Germinal center (tissue), 1 donor: ENCODE measurements around the gene ATP8B2.
"Not testable (repeated sequence)": the region's sequence is repeated elsewhere in the genome, so short reads cannot be mapped to it uniquely, and the experiment has no call there.

Experiments
- DNase-seq: peaks from one replicate; pipeline ENCODE4 v3.0.0; 2012; ENCODE audit warnings: mixed read lengths, low spot score

The ATP8B2 gene, protein sequence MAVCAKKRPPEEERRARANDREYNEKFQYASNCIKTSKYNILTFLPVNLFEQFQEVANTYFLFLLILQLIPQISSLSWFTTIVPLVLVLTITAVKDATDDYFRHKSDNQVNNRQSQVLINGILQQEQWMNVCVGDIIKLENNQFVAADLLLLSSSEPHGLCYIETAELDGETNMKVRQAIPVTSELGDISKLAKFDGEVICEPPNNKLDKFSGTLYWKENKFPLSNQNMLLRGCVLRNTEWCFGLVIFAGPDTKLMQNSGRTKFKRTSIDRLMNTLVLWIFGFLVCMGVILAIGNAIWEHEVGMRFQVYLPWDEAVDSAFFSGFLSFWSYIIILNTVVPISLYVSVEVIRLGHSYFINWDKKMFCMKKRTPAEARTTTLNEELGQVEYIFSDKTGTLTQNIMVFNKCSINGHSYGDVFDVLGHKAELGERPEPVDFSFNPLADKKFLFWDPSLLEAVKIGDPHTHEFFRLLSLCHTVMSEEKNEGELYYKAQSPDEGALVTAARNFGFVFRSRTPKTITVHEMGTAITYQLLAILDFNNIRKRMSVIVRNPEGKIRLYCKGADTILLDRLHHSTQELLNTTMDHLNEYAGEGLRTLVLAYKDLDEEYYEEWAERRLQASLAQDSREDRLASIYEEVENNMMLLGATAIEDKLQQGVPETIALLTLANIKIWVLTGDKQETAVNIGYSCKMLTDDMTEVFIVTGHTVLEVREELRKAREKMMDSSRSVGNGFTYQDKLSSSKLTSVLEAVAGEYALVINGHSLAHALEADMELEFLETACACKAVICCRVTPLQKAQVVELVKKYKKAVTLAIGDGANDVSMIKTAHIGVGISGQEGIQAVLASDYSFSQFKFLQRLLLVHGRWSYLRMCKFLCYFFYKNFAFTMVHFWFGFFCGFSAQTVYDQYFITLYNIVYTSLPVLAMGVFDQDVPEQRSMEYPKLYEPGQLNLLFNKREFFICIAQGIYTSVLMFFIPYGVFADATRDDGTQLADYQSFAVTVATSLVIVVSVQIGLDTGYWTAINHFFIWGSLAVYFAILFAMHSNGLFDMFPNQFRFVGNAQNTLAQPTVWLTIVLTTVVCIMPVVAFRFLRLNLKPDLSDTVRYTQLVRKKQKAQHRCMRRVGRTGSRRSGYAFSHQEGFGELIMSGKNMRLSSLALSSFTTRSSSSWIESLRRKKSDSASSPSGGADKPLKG

DNA sequence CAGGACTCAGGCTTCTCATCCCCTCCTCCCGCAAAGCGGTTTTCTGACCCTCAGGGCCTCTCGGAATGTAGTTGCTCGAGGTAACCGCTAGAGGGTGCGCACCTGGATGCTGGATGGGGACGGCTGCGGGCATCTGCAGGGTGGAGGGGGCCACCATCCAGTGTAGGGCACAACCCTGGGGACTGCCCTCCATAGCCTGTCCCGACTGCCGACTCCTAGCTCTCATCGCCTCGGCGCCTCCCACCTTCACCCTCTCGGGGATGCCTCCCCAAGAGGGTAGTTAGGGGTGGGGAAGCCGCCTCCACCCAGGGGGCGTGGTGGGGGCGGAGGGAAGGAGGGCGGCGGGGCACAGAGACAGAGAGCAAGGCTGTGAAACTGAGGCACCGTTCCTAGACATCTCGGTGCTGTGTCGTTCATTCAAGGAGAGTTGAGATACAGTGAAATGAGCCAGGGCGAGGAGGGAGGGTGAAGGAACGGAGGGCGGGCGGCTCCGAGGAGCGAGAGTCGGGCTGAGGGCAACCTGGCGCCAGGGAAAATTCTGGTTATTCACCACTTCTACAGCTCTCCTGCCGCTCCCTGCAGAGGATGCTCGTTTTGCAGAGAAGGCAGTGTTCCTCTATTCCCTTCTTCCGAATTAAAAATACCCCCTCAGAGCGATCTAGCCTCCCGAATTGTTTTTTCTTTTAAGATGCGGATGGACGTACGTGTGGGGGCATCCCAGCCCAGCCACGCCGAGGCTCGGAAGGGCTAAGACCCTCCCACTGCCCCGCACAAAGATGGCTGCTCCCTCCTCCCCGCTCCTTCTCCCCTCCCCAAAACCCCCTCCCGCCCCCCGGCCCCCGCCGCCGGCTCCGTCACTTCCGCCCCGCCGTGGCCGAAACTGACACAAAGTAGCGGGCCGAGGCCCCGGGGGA lies at the start of gene ATP8B2:
Gene ATP8B2 (plus strand): TSS at position 857 of the 914 bp plus-strand sequence. CDS start 2,617 bp downstream, outside the sequence.
- DNase-seq = peak; percentile 88

GRCh38 chr1:154276797-154277196 lies 48.5 kb upstream of the ATP8B2 start:
- no peak for DNase-seq

DNA sequence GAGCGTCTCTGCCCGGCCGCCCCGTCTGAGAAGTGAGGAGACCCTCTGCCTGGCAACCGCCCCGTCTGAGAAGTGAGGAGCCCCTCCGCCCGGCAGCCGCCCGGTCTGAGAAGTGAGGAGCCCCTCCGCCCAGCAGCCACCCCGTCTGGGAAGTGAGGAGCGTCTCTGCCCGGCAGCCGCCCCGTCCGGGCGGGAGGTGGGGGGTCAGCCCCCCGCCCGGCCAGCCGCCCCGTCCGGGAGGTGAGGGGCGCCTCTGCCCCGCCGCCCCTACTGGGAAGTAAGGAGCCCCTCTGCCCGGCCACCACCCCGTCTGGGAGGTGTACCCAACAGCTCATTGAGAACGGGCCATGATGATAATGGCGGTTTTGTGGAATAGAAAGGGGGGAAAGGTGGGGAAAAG lies 37.7 kb upstream of the ATP8B2 start:
- not testable (repeated sequence) for DNase-seq

- DNase-seq = no peak
Observed at GRCh38 chr1:154288661-154289060, 36.7 kb upstream of the ATP8B2 start.

GRCh38 chr1:154290921-154291320 lies 34.4 kb upstream of the ATP8B2 start:
- no peak for DNase-seq

GRCh38 chr1:154295408-154296235 lies 29.7 kb upstream of the ATP8B2 start:
- DNase-seq = no peak

- no peak for DNase-seq
Observed at GRCh38 chr1:154301582-154301981, 23.7 kb upstream of the ATP8B2 start.

- DNase-seq = no peak
Observed at GRCh38 chr1:154304664-154305337, 20.5 kb upstream of the ATP8B2 start.

DNA sequence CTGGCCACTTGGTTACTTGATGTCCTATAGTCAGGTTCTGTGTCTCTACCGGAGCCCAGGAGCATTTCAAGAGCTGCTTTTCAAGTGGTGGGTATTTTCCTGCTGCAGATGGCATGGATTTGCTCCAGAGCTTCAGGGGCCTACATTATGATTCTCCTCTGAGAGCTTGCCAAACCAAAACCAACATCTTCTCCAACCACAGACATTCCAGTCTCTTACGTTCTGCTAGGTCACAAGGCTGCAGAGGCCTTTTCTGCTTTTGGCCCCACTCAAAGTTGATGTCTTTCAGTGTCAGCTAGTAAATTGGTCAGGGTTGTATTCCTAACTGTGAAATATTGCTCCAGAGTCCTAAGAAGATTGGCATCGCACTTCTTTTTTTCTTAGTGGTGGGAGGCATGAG lies 19.2 kb upstream of the ATP8B2 start:
- no peak for DNase-seq

GRCh38 chr1:154307670-154308270 lies 17.6 kb upstream of the ATP8B2 start:
- not testable (repeated sequence) for DNase-seq

DNA sequence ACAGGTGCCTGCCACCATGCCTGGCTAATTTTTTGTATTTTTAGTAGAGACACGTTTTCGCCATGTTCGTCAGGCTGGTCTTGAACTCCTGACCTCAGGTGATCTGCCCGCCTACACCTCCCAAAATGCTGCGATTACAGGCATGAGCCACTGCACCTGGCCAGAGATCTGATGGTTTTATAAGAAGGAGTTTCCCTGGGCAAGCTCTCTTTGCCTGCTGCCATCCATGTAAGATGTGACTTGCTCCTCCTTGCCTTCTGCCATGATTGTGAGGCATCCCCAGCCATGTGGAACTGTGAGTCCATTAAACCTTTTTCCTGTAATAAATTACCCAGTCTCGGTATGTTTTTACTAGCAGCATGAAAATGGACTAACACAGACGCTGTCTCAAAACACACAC lies 16.2 kb upstream of the ATP8B2 start:
- DNase-seq = not testable (repeated sequence)

DNA sequence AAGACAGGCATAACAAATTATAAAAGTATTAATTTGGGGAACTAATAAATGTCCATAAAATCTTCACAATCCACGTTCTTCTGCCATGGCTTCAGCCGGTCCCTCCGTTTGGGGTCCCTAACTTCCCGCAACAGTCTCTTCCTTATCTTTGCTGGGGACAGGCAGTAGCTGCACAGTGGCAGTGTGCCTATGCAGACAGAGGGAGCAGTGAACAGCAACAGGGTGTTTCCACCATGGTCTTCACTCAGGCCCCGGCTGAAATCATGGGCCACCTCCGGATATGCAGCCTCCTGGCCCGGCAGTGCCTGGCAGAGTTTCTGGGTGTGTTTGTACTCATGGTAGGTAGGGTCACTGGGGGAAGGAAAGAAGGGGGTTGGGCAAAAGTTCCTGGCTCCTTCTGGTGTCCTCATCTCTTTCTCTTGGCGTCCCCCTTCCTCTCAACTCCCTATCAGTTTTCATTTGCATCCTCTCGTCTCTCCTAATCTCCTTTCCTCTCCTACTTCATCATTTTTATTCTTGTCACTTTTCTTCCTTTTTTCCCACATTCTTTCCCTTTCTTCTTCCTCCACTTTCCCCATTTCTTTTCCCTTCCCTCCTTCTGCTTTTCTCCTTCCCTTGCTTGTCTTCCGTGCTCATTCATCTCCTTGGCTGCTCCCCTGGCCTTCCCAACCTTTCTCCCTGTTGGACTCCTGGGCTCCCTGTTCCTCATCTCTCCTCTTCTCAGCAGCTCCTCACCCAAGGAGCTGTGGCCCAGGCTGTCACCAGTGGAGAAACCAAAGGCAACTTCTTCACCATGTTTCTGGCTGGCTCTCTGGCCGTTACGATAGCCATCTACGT lies 12.9 kb upstream of the ATP8B2 start:
- DNase-seq = not testable (repeated sequence)

DNA sequence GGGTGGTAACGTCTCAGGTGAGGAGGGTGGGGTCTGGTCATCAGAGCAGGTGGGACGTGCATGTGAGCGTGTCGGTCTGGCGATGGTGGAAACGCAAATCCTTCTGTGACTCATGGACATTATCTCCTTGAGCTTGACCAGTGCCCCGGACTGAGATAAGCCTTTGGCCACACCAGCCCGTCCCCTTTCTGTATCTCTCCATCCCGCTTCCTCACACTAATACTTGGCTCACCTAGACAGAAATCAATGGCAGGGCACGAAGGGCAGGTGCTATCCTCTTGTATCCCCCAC lies 12.3 kb upstream of the ATP8B2 start:
- DNase-seq = no peak

- not testable (repeated sequence) for DNase-seq
Observed at GRCh38 chr1:154314226-154314625, 11.1 kb upstream of the ATP8B2 start.

DNA sequence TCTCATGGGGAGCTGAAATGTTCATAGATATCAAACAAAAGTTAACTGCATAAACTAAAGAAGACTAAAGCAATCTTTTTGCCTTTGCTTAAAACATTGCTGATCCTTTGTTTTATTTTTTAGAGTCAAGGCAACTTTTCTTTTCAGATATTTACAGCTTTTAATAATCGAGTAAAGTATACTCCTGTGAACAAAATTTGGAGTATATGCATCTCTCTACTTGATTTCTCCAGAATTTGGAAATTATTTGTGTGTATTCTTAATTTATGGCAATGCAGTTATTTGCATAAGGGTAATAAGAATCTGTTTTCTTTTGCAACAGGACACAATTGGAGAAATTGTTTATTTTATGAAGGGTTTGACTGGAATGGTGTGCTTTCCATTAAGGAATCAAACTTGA lies 8.6 kb upstream of the ATP8B2 start:
- no peak for DNase-seq

- no peak for DNase-seq
Observed at GRCh38 chr1:154318386-154318785, 6.9 kb upstream of the ATP8B2 start.

DNA sequence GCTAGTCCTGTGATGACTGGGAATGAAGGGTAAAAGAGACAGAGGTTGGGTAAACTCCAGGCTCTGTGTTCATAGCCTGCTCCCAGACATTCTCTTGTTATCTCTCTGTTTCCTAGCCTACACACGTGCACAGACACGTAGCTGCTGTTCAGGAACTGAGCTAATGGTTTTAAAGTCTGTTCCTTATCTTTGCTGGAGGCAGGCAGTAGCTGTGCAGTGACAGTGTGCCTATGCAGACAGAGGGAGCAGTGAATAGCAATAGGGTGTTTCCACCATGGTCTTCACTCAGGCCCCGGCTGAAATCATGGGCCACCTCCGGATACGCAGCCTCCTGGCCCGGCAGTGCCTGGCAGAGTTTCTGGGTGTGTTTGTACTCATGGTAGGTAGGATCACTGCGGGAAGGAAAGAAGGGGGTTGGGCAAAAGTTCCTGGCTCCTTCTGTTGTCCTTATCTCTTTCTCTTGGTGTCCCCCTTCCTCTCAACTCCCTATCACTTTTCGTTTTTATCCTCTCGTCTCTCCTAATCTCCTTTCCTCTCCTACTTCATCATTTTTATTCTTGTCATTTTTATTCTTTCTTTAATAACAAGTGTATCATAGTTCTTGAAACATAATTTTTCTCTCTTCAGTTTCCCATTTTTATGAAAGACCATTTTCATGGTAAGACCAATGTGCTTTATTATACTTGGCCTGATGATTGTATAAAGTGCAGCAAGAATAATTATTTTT lies 4.3 kb upstream of the ATP8B2 start, which contains the start of gene AQP10:
Gene AQP10 (plus strand): TSS at position 212 of the 727 bp plus-strand sequence. CDS start 63 bp downstream, at position 275.
- no peak for DNase-seq

- not testable (repeated sequence) for DNase-seq
Observed at GRCh38 chr1:154321609-154321934, 3.8 kb upstream of the ATP8B2 start.
